ENCODE results near the gene SUN1.

SUN1 gene

GRCh38 chr7:877312-878232, 45.3 kb downstream of the SUN1 start:
- DNase-seq (ENCODE audit: low read depth in 2 of 2): no peak

DNA sequence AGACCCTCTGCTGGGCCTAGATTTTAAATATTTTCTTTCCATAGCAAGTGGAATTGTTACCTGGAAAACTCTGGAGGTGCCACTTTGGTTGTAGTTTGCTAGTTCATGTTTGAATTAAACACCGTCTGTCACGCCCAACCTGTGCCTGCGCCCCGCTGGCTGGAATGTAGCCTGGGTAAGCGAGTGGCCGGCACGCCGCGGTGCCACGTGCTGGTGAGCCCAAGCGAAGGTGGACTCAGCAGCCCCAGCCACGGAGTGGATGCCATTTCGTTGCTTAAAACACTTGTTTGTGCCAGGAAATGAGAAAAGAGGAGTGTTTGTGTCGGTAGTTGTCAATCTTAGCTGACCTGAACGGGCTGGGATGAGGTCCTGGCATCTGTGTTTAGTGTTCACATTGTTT, 46.8 kb downstream of the SUN1 start:
- no peak for DNase-seq (ENCODE audit: low read depth in 2 of 2)

GRCh38 chr7:879706-880105, 47.4 kb downstream of the SUN1 start:
- no peak for DNase-seq (ENCODE audit: low read depth in 2 of 2)

- DNase-seq (ENCODE audit: low read depth in 2 of 2): no peak
These were observed 48.2 kb downstream of the SUN1 start for GRCh38 chr7:880450-880849.

- DNase-seq (ENCODE audit: low read depth in 2 of 2): no peak
These were observed 49.4 kb downstream of the SUN1 start for GRCh38 chr7:881441-882234.

DNA sequence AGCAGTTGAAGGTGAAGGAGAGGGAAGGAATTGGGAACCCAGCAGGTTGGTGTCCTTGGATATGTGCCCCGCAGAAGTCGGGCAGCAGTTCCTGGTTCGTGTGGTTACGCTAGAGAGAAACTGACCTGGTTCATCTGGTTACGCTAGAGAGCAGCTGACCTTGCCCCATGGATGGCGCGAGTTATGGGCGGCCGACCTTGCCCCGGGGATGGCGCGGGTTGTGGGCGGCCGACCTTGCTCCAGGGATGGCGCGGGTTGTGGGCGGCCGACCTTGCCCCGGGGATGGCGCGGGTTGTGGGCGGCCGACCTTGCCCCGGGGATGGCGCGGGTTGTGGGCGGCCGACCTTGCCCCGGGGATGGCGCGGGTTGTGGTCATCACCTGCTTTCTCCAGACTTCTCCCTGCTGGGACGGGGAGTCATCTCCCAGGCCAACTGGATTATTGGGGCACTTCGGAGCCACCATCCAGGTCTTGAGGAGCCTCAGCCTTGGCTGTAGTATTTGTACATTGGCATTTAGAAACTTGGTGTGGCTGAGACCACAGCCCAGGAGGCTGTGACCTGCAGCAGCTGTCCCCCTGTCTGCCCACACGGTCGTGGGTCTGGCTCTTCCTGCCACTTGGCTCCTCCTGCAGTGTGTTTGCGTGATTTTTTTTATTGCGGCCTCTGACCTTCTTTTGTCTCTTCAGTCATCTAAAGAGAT, 50.2 kb downstream of the SUN1 start:
- no peak for DNase-seq (ENCODE audit: low read depth in 2 of 2)

DNA sequence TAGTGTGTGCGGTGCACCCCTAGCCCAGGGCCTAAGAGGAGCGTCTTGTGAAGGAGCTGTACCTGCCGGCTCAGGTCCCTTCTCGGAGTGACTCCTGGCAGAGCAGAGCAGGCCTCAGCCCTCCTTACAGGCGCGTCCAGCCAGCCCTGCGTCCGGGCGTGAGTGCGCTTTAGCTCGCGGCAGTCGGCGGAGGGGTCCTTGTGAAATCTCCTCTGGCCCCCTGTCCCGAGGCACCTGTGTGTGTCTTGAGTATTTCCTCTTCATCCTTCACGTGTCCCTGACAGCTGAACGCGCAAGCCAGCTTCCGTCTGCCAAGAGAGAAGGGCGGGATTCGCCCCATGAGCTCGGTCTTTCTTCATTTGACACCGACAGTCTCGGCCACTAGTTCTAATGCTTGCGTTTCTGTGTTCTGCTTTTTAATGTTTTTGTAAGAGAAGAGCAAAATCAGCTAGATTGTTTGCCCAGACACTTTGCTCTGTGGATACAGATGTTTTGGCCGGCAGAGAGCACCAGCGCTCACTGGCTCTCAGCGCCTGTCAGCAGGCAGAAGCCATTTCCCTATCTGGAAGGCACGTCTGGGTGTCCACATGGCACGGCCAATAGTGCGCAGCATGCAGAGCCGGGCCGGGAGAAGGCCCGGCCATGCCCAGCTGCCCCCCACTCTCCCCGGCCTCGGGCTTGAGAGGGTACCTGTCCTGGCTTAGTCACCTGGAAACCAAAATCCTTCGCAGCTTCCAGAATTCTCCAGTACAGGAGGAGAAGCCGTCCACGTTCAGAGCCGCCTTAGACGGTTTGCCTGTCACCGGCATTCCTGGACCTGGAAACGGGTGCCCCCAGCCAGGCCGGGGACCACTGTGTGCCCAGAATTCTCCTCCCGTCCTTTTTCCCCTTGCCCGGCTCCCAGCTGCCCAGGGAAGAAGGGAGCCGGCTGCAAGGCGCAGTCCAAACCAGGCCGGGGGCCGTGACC, 51.1 kb downstream of the SUN1 start:
- DNase-seq (ENCODE audit: low read depth in 2 of 2): no peak

DNA sequence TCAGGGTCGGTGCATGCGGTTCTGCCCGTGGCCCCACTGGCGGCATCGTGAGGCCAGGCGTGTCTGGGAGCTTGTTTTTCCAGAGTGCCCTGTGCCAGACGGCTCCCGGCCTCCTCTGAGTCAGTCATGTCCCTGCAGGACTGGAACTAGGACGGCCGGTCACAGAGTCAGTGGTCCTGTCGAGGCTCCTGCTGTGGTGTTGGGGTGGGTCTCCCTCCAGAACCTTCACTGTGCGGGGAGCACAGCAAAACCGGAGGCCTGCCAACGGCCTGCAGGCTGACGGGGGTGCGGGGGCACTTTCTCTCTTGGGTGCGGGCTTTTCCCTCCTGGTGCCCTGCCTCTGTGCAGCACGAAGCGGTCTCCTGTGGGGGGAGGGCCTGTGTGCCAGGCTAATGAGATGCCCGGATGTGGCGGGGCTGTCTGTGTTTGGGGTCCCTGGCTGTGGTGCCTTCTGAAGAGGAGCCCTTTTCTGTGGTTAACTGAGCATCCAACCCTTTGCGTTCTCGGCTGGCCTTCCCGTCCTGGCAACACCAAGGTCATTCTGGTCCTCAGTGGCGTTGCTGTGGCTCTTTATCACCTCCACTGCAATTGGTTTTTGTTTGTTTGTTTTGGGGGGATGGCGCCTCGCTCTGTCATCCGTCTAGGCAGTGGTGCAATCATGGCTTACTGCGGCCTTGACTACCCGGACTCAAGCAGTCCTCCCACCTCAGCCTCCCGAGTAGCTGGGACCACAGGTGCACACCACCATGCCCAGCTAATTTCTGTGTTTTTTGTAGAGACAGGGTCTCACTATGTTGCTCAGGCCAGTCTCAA, 52.1 kb downstream of the SUN1 start:
- DNase-seq (ENCODE audit: low read depth in 2 of 2): no peak

- no peak for DNase-seq (ENCODE audit: low read depth in 2 of 2)
These were observed 53.1 kb downstream of the SUN1 start for GRCh38 chr7:885261-885892.

DNA sequence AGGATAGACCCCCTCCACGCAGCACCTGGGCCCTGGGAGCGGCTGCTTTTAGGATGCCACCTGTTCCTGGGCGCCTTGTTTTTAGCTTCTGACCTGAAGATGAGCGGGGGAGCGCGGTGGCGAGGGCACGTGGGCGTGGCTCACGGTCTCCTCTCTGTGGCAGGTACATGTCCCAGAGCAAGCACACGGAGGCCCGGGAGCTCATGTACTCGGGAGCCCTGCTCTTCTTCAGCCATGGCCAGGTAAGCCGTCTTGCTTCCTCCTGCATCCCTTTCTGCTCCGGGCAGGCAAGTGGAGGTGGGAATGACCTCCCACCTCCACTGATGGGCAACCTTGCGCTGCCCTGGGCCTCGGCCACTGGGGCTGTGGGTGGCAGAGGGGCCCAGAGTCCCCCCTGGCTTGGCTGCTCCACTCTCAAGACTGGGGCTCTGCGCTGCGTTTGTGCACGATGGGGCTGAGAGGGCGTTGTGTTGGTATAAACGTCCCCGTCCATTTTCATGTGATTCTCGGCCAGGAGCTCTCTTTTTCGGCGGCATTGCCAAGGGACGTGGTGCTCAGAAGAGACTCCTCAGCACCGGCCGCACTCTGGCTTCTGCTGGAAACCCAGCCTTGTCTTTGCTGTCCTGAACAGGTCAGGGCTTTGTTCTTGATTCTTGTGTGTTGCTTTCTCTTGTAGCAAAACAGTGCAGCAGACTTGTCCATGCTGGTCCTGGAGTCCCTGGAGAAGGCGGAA, 53.8 kb downstream of the SUN1 start:
- DNase-seq (ENCODE audit: low read depth in 2 of 2): no peak

DNA sequence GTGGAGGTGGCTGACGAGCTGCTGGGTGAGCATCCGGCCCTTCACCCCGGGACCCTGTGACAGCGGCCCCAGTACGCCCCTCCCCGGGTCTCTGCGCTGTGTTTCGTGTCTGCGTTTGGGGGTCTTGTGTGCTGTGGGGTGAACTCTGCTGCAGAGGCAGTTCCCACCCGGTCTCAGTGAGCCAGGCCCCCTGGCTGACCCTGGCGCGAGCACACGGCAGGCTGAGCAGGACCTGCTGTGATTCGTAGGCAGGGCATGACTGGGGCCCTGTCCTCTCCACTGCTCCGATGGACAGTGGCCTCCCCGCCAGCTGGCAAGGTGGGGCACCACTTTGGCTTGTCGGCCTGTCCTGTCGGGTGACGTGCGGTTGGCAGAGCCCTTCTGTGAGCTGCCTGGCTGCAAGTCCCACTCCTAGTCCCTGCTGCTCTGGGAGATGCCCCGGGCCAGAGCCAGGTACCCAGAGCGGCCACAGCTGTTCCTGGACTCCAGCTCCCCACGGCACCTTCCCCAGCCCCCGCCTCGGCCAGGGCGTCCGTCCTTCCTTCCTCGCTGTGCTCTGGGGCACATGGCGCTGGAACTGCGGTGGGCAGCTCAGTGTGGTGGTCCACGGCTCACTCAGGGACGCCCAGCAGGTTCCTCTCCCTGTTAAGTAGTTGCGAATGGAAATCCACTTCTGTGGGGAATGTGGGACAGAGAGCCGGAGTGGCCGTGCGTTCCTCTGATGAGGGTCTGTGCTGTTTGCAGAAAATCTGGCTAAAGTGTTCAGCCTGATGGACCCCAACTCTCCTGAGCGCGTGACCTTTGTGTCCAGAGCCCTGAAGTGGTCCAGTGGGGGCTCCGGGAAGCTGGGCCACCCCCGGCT, 54.6 kb downstream of the SUN1 start:
- no peak for DNase-seq (ENCODE audit: low read depth in 2 of 2)

DNA sequence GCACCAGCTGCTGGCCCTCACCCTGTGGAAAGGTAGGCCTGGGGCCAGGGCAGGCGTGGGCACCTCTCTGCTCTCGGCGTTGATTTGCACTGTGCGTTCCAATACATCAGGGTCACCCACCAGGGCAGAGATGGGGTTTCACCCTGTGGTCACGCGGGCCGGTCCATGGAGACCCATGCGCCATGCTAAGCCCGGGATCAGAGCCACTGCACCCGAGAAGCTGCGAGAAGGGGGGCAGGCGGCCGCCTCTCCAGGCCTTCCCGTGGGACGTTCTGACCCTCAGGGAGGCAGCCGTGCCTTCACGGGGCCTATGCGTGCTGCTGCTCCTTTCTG, 55.2 kb downstream of the SUN1 start:
- DNase-seq (ENCODE audit: low read depth in 2 of 2): no peak

DNA sequence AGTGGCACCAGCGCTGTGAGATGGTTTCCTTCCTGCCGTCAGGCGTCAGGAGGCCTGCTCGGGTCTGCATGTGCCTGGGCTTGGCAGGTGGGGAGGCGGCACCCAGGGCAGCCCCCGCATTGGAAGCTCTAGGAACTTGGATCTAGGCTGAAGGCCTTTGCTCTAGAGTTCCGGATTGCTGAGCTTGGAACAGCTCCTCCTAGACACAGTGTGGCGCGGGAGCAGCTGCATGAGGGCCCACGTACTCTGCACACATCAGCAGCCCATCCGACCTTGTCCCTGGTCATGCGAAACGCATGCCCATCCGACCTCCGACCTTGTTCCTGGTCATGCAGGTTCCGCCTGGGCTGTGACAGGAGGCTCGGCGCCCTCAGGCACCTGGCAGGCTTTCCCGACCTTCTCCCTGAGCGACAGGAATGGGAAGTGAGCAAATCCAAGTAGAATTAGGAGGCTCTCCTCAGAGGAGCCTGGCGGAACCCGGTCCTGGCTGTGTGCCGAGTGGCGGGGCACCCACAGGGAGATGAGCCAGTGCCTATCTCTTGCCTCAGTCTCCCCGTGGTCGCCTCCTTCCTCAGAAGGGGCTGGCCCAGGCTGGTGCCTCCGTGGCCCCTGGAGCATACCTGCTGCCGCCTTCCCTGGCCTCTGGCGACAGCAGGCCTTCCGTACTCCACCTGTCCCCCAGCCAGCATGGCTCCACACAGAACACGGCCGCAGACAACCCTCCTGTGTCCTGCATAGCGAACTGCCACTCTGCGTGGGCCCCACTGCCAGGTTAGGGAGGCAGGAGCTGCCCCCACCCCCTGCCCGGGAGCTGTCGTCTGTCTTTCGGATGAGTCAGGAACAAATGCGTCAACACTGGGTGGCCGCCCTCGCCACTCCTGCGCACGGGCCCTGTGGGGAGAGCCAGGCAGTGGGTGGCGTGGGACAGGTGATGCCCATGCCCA, 56.1 kb downstream of the SUN1 start:
- no peak for DNase-seq (ENCODE audit: low read depth in 2 of 2)

GRCh38 chr7:889025-889390, 56.7 kb downstream of the SUN1 start:
- no peak for DNase-seq (ENCODE audit: low read depth in 2 of 2)

GRCh38 chr7:889391-889790, 57.1 kb downstream of the SUN1 start:
- no peak for DNase-seq (ENCODE audit: low read depth in 2 of 2)

DNA sequence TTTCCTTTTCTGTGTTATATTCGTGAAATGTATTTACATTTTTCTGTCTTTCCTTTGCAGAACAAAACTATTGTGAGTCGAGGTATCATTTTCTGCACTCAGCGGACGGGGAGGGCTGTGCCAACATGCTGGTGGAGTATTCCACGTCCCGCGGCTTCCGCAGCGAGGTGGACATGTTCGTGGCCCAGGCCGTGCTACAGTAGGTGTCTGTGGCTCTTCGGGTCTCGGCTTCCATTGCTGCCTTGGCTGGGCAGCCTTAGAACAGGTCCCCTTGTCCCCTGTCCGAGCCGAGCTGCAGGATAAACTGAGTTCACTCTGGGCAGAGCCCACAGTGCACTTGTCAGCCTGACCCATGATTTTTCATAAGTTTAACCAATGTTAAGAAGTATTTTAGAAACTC, 58.6 kb downstream of the SUN1 start:
- DNase-seq (ENCODE audit: low read depth in 2 of 2): no peak

GRCh38 chr7:891291-891690, 59.0 kb downstream of the SUN1 start:
- no peak for DNase-seq (ENCODE audit: low read depth in 2 of 2)
